Astrocyte (in vitro differentiated cells and primary cell): ENCODE data around the gene MSX1. TPM values are rescaled to one million over a fixed set of nuclear protein-coding genes. Genes with fewer than 3 reads are reported as not detected.

ENCODE experiments used
- DNase-seq: peaks from one replicate; pipeline ENCODE4 v3.0.0-alpha.2; 2010; ENCODE audit warnings: low read depth
- FAIRE-seq: peaks from 2 replicates; lab custom pipeline; 2011; peaks lifted over from hg19 to GRCh38; lab: Jason Lieb, UNC
- H2AFZ ChIP-seq: 2 replicates; pipeline ENCODE4 v1.6.0; 2012; ENCODE audit warnings: low read depth, low read length, inconsistent platforms
- H3K27ac ChIP-seq: 2 replicates; pipeline ENCODE4 v1.5.1; 2011; ENCODE audit warnings: low read depth, low read length, inconsistent platforms
- H3K27me3 ChIP-seq: 2 replicates; pipeline ENCODE4 v1.6.0; 2011; ENCODE audit warnings: low read length, inconsistent platforms; ENCODE audit not compliant: insufficient read depth
- H3K36me3 ChIP-seq: 2 replicates; pipeline ENCODE4 v1.5.1; 2011; ENCODE audit warnings: low read length, inconsistent platforms; ENCODE audit not compliant: insufficient read depth
- H3K4me1 ChIP-seq: 2 replicates; pipeline ENCODE4 v1.5.1; 2011; ENCODE audit warnings: low read length, inconsistent platforms; ENCODE audit not compliant: insufficient read depth
- H3K4me2 ChIP-seq: 2 replicates; pipeline ENCODE4 v1.6.0; 2012; ENCODE audit warnings: low read length, inconsistent platforms
- H3K4me3 ChIP-seq: 2 replicates; pipeline ENCODE4 v1.5.1; 2011; ENCODE audit warnings: low read depth, mild to moderate bottlenecking, low read length, inconsistent platforms; ENCODE audit not compliant: insufficient read depth
- H3K79me2 ChIP-seq: 2 replicates; pipeline ENCODE4 v1.6.0; 2012; ENCODE audit warnings: mild to moderate bottlenecking, low read length, inconsistent platforms; ENCODE audit not compliant: insufficient read depth
- H3K9ac ChIP-seq: 2 replicates; pipeline ENCODE4 v1.6.0; 2012; ENCODE audit warnings: mild to moderate bottlenecking, low read length, inconsistent platforms
- H3K9me3 ChIP-seq: 2 replicates; pipeline ENCODE4 v1.5.1; 2012; ENCODE audit warnings: low read depth, mild to moderate bottlenecking, low read length, inconsistent platforms; ENCODE audit not compliant: insufficient read depth
- H4K20me1 ChIP-seq: 2 replicates; pipeline ENCODE4 v1.6.0; 2012; ENCODE audit warnings: low read length, inconsistent platforms; ENCODE audit not compliant: insufficient read depth
- H3K27ac Mint-ChIP-seq: one replicate; pipeline ENCODE4 v1.8.0; 2021; ENCODE audit warnings: mild to moderate bottlenecking, mixed read lengths; ENCODE audit not compliant: unreplicated experiment
- H3K27me3 Mint-ChIP-seq: one replicate; pipeline ENCODE4 v1.8.0; 2021; ENCODE audit warnings: low read depth, mixed read lengths; ENCODE audit not compliant: unreplicated experiment
- H3K36me3 Mint-ChIP-seq: one replicate; pipeline ENCODE4 v1.8.0; 2021; ENCODE audit warnings: low read depth, mixed read lengths; ENCODE audit not compliant: unreplicated experiment
- H3K4me1 Mint-ChIP-seq: one replicate; pipeline ENCODE4 v1.8.0; 2021; ENCODE audit warnings: low read depth, mixed read lengths; ENCODE audit not compliant: unreplicated experiment
- H3K4me3 Mint-ChIP-seq: one replicate; pipeline ENCODE4 v1.8.0; 2021; ENCODE audit warnings: mild to moderate bottlenecking, moderate library complexity, mixed read lengths; ENCODE audit not compliant: unreplicated experiment
- H3K9me3 Mint-ChIP-seq: one replicate; pipeline ENCODE4 v1.8.0; 2021; ENCODE audit warnings: mild to moderate bottlenecking, mixed read lengths; ENCODE audit not compliant: unreplicated experiment
- EZH2 ChIP-seq: IDR thresholded peaks from 2 replicates; pipeline ENCODE4 v1.6.1; 2012; ENCODE audit warnings: mild to moderate bottlenecking, low read length, inconsistent platforms; ENCODE audit not compliant: insufficient read depth
- total RNA-seq: library from RNA; stranded (reverse); gene quantifications from 2 replicates; pipeline ENCODE4 v1.2.1, GENCODE V29; 2021
- TF ChIP-seq, protein P1 (sequence below): IDR thresholded peaks from 2 replicates; pipeline ENCODE4 v1.5.1; 2011; ENCODE audit warnings: low read depth, mild to moderate bottlenecking, inconsistent platforms, low read length, moderate library complexity; ENCODE audit not compliant: insufficient read depth

Gene MSX1
- total RNA-seq, 1 donor from 2014 or later, result 0.91 TPM

DNA sequence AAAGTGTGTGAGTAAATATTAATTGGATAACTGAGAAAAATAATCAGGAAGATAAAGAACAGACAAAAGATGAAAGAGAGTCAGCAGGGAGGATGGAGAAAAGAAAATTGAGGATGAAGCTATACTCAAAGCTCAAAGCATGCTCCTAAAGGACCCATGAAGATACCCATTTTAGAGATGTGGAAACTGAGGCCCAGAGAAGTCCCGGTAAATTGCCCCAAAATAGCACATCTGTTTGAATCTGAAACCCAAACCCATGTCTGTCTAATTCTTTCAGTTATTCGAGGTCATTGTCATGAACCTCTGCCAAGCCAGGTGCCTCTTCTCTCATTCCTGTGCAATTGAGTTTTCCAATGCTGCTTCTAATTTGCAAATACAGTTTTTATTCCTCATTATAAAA lies 29.6 kb upstream of the MSX1 start:
- peaks cover 41% of the 10 kb centered on the region for H3K27me3 Mint-ChIP-seq
- Histone ChIP-seq H3K79me2 (no peaks in the 10 kb centered on the region), H3K27ac (no peak overlapping the region), H3K4me3 (no peak overlapping the region), H3K9me3 (no peaks in the 10 kb centered on the region), H4K20me1 (no peaks in the 10 kb centered on the region), H3K4me2 (no peak overlapping the region), H3K4me1 (no peaks in the 10 kb centered on the region), H3K27me3 (peaks cover 10% of the 10 kb centered on the region), H2AFZ (no peak overlapping the region), H3K9ac (no peak overlapping the region), H3K36me3 (no peaks in the 10 kb centered on the region)
- DNase-seq (no peak), FAIRE-seq (no peak)
- H3K4me1 Mint-ChIP-seq, result no peaks in the 10 kb centered on the region
- H3K4me3 Mint-ChIP-seq, result no peak overlapping the region
- H3K36me3 Mint-ChIP-seq, result no peaks in the 10 kb centered on the region
- TF ChIP-seq, protein P1, sequence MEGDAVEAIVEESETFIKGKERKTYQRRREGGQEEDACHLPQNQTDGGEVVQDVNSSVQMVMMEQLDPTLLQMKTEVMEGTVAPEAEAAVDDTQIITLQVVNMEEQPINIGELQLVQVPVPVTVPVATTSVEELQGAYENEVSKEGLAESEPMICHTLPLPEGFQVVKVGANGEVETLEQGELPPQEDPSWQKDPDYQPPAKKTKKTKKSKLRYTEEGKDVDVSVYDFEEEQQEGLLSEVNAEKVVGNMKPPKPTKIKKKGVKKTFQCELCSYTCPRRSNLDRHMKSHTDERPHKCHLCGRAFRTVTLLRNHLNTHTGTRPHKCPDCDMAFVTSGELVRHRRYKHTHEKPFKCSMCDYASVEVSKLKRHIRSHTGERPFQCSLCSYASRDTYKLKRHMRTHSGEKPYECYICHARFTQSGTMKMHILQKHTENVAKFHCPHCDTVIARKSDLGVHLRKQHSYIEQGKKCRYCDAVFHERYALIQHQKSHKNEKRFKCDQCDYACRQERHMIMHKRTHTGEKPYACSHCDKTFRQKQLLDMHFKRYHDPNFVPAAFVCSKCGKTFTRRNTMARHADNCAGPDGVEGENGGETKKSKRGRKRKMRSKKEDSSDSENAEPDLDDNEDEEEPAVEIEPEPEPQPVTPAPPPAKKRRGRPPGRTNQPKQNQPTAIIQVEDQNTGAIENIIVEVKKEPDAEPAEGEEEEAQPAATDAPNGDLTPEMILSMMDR, result no peak
- TF ChIP-seq EZH2, result no peak
- no peak overlapping the region for H3K27ac Mint-ChIP-seq
- H3K9me3 Mint-ChIP-seq, result peaks cover 3% of the 10 kb centered on the region

DNA sequence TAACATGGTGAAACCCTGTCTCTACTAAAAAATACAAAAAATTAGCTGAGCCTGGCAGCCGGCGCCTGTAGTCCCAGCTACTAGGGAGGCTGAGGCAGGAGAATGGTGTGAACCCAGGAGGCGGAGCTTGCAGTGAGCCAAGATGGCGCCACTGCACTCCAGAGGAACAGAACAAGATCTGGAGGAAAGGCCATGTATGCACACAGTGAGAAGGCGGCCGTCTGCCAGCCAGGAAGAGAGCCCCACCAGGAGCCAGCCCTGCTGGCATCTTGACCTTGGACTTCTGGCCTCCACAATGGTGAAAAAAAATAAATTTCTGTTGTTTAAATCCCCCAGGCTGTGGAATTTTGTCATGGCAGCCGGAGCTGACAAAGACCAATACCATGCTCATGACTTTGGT lies 28.2 kb upstream of the MSX1 start:
- TF ChIP-seq, protein P1, result no peak
- TF ChIP-seq EZH2, result no peak
- H3K4me3 ChIP-seq, result no peak overlapping the region
- H2AFZ ChIP-seq, result no peak overlapping the region
- H3K79me2 ChIP-seq, result no peaks in the 10 kb centered on the region
- FAIRE-seq (no peak), DNase-seq (no peak)
- Mint-ChIP-seq H3K9me3 (peaks cover 3% of the 10 kb centered on the region), H3K36me3 (no peaks in the 10 kb centered on the region), H3K27me3 (peaks cover 35% of the 10 kb centered on the region), H3K4me3 (no peak overlapping the region), H3K27ac (no peak overlapping the region), H3K4me1 (no peaks in the 10 kb centered on the region)
- no peaks in the 10 kb centered on the region for H3K36me3 ChIP-seq
- no peaks in the 10 kb centered on the region for H4K20me1 ChIP-seq
- no peaks in the 10 kb centered on the region for H3K4me1 ChIP-seq
- H3K9me3 ChIP-seq, result no peaks in the 10 kb centered on the region
- no peak overlapping the region for H3K4me2 ChIP-seq
- no peak overlapping the region for H3K27ac ChIP-seq
- H3K9ac ChIP-seq, result no peak overlapping the region
- peaks cover 10% of the 10 kb centered on the region for H3K27me3 ChIP-seq

DNA sequence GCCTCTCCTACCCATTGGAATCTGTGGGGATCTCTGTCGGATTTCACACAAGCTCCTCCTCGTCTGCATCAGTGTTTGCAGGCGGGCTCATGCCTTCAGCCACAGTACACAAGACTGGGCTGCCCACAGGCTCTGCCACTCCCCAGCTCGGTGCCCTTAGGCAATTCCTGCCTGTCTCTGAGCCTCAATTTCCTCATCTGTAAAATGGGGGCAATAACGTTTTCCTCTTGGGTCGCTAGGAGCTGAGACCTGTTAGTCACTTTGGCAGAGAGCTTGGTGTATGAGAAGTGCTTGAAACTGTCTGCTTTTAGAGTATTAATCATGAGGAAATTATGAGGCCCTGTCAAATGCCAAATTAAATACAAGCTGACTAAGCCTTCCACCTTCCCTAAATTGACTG lies 27.6 kb upstream of the MSX1 start:
- Mint-ChIP-seq H3K36me3 (no peaks in the 10 kb centered on the region), H3K9me3 (peaks cover 3% of the 10 kb centered on the region), H3K27ac (no peak overlapping the region), H3K27me3 (peaks cover 38% of the 10 kb centered on the region), H3K4me1 (no peaks in the 10 kb centered on the region), H3K4me3 (no peak overlapping the region)
- no peak overlapping the region for H3K4me2 ChIP-seq
- no peak overlapping the region for H2AFZ ChIP-seq
- H3K4me1 ChIP-seq, result no peaks in the 10 kb centered on the region
- H3K9me3 ChIP-seq, result no peaks in the 10 kb centered on the region
- H3K79me2 ChIP-seq, result no peaks in the 10 kb centered on the region
- no peak overlapping the region for H3K4me3 ChIP-seq
- no peaks in the 10 kb centered on the region for H3K36me3 ChIP-seq
- FAIRE-seq, result no peak
- no peaks in the 10 kb centered on the region for H4K20me1 ChIP-seq
- DNase-seq, result no peak
- no peak overlapping the region for H3K9ac ChIP-seq
- H3K27ac ChIP-seq, result no peak overlapping the region
- peaks cover 10% of the 10 kb centered on the region for H3K27me3 ChIP-seq
- TF ChIP-seq, protein P1, result no peak
- no peak for TF ChIP-seq EZH2
